GM13976 (cell line): ENCODE measurements around the gene ZSCAN21.

Experiments used
- DNase-seq: peaks from one replicate; pipeline ENCODE4 v3.0.0; 2012; ENCODE audit warnings: low spot score
- CTCF ChIP-seq: IDR thresholded peaks from 2 replicates; pipeline ENCODE4 v1.5.1; 2012; ENCODE audit warnings: borderline replicate concordance, mild to moderate bottlenecking; ENCODE audit not compliant: insufficient read depth; ENCODE audit errors: extremely low read depth, missing control alignments, control extremely low read depth
- in situ Hi-C: fragments of 300-500 bp; cut with MboI; formaldehyde crosslinking; loops from one replicate; pipeline ENCODE4 v1.12.0; 2022; ENCODE audit warnings: low sequenced_read_pairs, mixed read lengths, inconsistent platforms; ENCODE audit not compliant: unreplicated experiment

The ZSCAN21 gene

GRCh38 chr7:100017875-100018274, 31.7 kb upstream of the ZSCAN21 start:
- in situ Hi-C loops = no loop called here
- DNase-seq = no peak
- no peak for TF ChIP-seq CTCF

- no peak for TF ChIP-seq CTCF
- in situ Hi-C loops = no loop called here
- DNase-seq = no peak
Measured at GRCh38 chr7:100019908-100020307, 29.7 kb upstream of the ZSCAN21 start.

- in situ Hi-C loops = no loop called here
- no peak for DNase-seq
- TF ChIP-seq CTCF = no peak
Measured at GRCh38 chr7:100021297-100021696, 28.3 kb upstream of the ZSCAN21 start.

GRCh38 chr7:100022621-100023020, 27.0 kb upstream of the ZSCAN21 start:
- DNase-seq = no peak
- in situ Hi-C loops = no loop called here
- TF ChIP-seq CTCF = no peak

- in situ Hi-C loops = no loop called here
- DNase-seq = no peak
- no peak for TF ChIP-seq CTCF
Measured at GRCh38 chr7:100023526-100023925, 26.0 kb upstream of the ZSCAN21 start.

GRCh38 chr7:100024020-100024619, 25.5 kb upstream of the ZSCAN21 start:
- no peak for TF ChIP-seq CTCF
- in situ Hi-C loops = no loop called here
- no peak for DNase-seq
